ENCODE results near the gene CABLES1.
A peak's percentile ranks its signal among the peaks of the same experiment; 100 is the strongest.

CABLES1 gene

GRCh38 chr18:23209031-23209430 lies 73.7 kb downstream of the CABLES1 start:
- H3K9ac ChIP-seq (ENCODE audit: low read depth, low read length, poor library complexity): no peak overlapping the region
- peaks cover 0 to 4% of the 10 kb centered on the region in 2 donors for H3K36me3 ChIP-seq (replicated peaks in 1 of 2; ENCODE audit: control insufficient read depth in 2 of 2, insufficient read depth in 2 of 2, low read length in 2 of 2)
- H3K14ac ChIP-seq (ENCODE audit: low read length): no peak overlapping the region
- H3K9me3 ChIP-seq (replicated peaks in 1 of 2; ENCODE audit: control insufficient read depth in 2 of 2, insufficient read depth in 1 of 2, low read depth in 1 of 2, low read length in 2 of 2): peaks cover 4 to 15% of the 10 kb centered on the region in 2 donors
- no peak overlapping the region for H2AK5ac ChIP-seq (ENCODE audit: low read depth, low read length)
- H2AFZ ChIP-seq (ENCODE audit: low read length): no peak overlapping the region
- no peaks in the 10 kb centered on the region for H3K4me1 ChIP-seq (ENCODE audit: control insufficient read depth in 2 of 2, insufficient read depth in 1 of 2, low read depth in 1 of 2, low read length in 2 of 2)
- no peak overlapping the region for H3K4me2 ChIP-seq (ENCODE audit: insufficient read depth, low read length, poor library complexity, severe bottlenecking)
- no peak overlapping the region for H2BK12ac ChIP-seq (ENCODE audit: low read length)
- H3K18ac ChIP-seq (ENCODE audit: low read length): no peak overlapping the region
- H3K4ac ChIP-seq (ENCODE audit: low read length): no peak overlapping the region
- H3K23ac ChIP-seq (ENCODE audit: low read depth, low read length, poor library complexity): no peak overlapping the region
- no peak overlapping the region for H3K4me3 ChIP-seq (ENCODE audit: low read length in 2 of 2)
- no peak overlapping the region for H2BK120ac ChIP-seq (ENCODE audit: low read depth, low read length)
- no peak overlapping the region for H2BK5ac ChIP-seq (ENCODE audit: low read length)
- no peaks in the 10 kb centered on the region for H3K27me3 ChIP-seq (ENCODE audit: control insufficient read depth in 3 of 3, insufficient read depth in 3 of 3, low read depth in 1 of 3, low read length in 3 of 3)
- DNase-seq (ENCODE audit: low spot score): no peak
- no CpG with 5 or more reads among the region's 3 CpGs for WGBS, 2 donors (ENCODE audit: extremely low coverage in 2 of 2, insufficient read length in 2 of 2, insufficient replicate concordance in 1 of 2)
- H3K27ac ChIP-seq (replicated peaks; ENCODE audit: low read length): no peak overlapping the region
- H4K8ac ChIP-seq (ENCODE audit: low read depth, low read length): no peak overlapping the region
- H4K91ac ChIP-seq (ENCODE audit: low read depth, low read length, poor library complexity): no peak overlapping the region
- H3K79me1 ChIP-seq (ENCODE audit: low read depth, low read length): no peaks in the 10 kb centered on the region
- H2BK15ac ChIP-seq (ENCODE audit: low read length): no peak overlapping the region

- WGBS, 2 donors (ENCODE audit: extremely low coverage in 2 of 2, insufficient read length in 2 of 2, insufficient replicate concordance in 1 of 2): no CpG with 5 or more reads among the region's 7 CpGs
- H3K4me3 ChIP-seq (ENCODE audit: low read length in 2 of 2): no peak overlapping the region
- H3K4me1 ChIP-seq (ENCODE audit: control insufficient read depth in 2 of 2, insufficient read depth in 1 of 2, low read depth in 1 of 2, low read length in 2 of 2): no peaks in the 10 kb centered on the region
- peaks cover 0 to 10% of the 10 kb centered on the region in 2 donors for H3K36me3 ChIP-seq (replicated peaks in 1 of 2; ENCODE audit: control insufficient read depth in 2 of 2, insufficient read depth in 2 of 2, low read length in 2 of 2)
- DNase-seq (ENCODE audit: low spot score): no peak
- peaks cover 4 to 8% of the 10 kb centered on the region in 2 donors for H3K9me3 ChIP-seq (replicated peaks in 1 of 2; ENCODE audit: control insufficient read depth in 2 of 2, insufficient read depth in 1 of 2, low read depth in 1 of 2, low read length in 2 of 2)
- H2AFZ ChIP-seq (ENCODE audit: low read length): no peak overlapping the region
- H2BK120ac ChIP-seq (ENCODE audit: low read depth, low read length): no peak overlapping the region
- no peak overlapping the region for H4K91ac ChIP-seq (ENCODE audit: low read depth, low read length, poor library complexity)
- H3K23ac ChIP-seq (ENCODE audit: low read depth, low read length, poor library complexity): no peak overlapping the region
- no peak overlapping the region for H3K27ac ChIP-seq (replicated peaks; ENCODE audit: low read length)
- no peak overlapping the region for H4K8ac ChIP-seq (ENCODE audit: low read depth, low read length)
- no peaks in the 10 kb centered on the region for H3K27me3 ChIP-seq (ENCODE audit: control insufficient read depth in 3 of 3, insufficient read depth in 3 of 3, low read depth in 1 of 3, low read length in 3 of 3)
- H2BK5ac ChIP-seq (ENCODE audit: low read length): no peak overlapping the region
- H3K9ac ChIP-seq (ENCODE audit: low read depth, low read length, poor library complexity): no peak overlapping the region
- H2BK15ac ChIP-seq (ENCODE audit: low read length): no peak overlapping the region
- no peak overlapping the region for H3K14ac ChIP-seq (ENCODE audit: low read length)
- no peak overlapping the region for H2AK5ac ChIP-seq (ENCODE audit: low read depth, low read length)
- no peak overlapping the region for H3K4ac ChIP-seq (ENCODE audit: low read length)
- H2BK12ac ChIP-seq (ENCODE audit: low read length): no peak overlapping the region
- H3K18ac ChIP-seq (ENCODE audit: low read length): no peak overlapping the region
- no peaks in the 10 kb centered on the region for H3K79me1 ChIP-seq (ENCODE audit: low read depth, low read length)
- H3K4me2 ChIP-seq (ENCODE audit: insufficient read depth, low read length, poor library complexity, severe bottlenecking): no peak overlapping the region
Observed at GRCh38 chr18:23209796-23210195, 74.5 kb downstream of the CABLES1 start.

- H3K4me3 ChIP-seq (ENCODE audit: low read length in 2 of 2): no peak overlapping the region
- H2AFZ ChIP-seq (ENCODE audit: low read length): no peak overlapping the region
- H2BK120ac ChIP-seq (ENCODE audit: low read depth, low read length): no peak overlapping the region
- no CpG with 5 or more reads among the region's 7 CpGs for WGBS, 2 donors (ENCODE audit: extremely low coverage in 2 of 2, insufficient read length in 2 of 2, insufficient replicate concordance in 1 of 2)
- H3K36me3 ChIP-seq (replicated peaks in 1 of 2; ENCODE audit: control insufficient read depth in 2 of 2, insufficient read depth in 2 of 2, low read length in 2 of 2): peaks cover 0 to 13% of the 10 kb centered on the region in 2 donors
- H3K4me2 ChIP-seq (ENCODE audit: insufficient read depth, low read length, poor library complexity, severe bottlenecking): no peak overlapping the region
- H3K9me3 ChIP-seq (replicated peaks in 1 of 2; ENCODE audit: control insufficient read depth in 2 of 2, insufficient read depth in 1 of 2, low read depth in 1 of 2, low read length in 2 of 2): peaks cover 4 to 8% of the 10 kb centered on the region in 2 donors
- H3K27me3 ChIP-seq (ENCODE audit: control insufficient read depth in 3 of 3, insufficient read depth in 3 of 3, low read depth in 1 of 3, low read length in 3 of 3): no peaks in the 10 kb centered on the region
- H3K23ac ChIP-seq (ENCODE audit: low read depth, low read length, poor library complexity): no peak overlapping the region
- peaks cover 0 to 3% of the 10 kb centered on the region in 2 donors for H3K4me1 ChIP-seq (ENCODE audit: control insufficient read depth in 2 of 2, insufficient read depth in 1 of 2, low read depth in 1 of 2, low read length in 2 of 2)
- no peak overlapping the region for H4K91ac ChIP-seq (ENCODE audit: low read depth, low read length, poor library complexity)
- H3K4ac ChIP-seq (ENCODE audit: low read length): no peak overlapping the region
- DNase-seq (ENCODE audit: low spot score): no peak
- H3K9ac ChIP-seq (ENCODE audit: low read depth, low read length, poor library complexity): no peak overlapping the region
- no peak overlapping the region for H3K27ac ChIP-seq (replicated peaks; ENCODE audit: low read length)
- H2BK5ac ChIP-seq (ENCODE audit: low read length): no peak overlapping the region
- no peak overlapping the region for H2BK12ac ChIP-seq (ENCODE audit: low read length)
- H3K18ac ChIP-seq (ENCODE audit: low read length): no peak overlapping the region
- no peak overlapping the region for H3K14ac ChIP-seq (ENCODE audit: low read length)
- no peak overlapping the region for H2BK15ac ChIP-seq (ENCODE audit: low read length)
- H3K79me1 ChIP-seq (ENCODE audit: low read depth, low read length): no peaks in the 10 kb centered on the region
- H2AK5ac ChIP-seq (ENCODE audit: low read depth, low read length): no peak overlapping the region
- H4K8ac ChIP-seq (ENCODE audit: low read depth, low read length): no peak overlapping the region
Observed at GRCh38 chr18:23210526-23210925, 75.2 kb downstream of the CABLES1 start.

- Histone ChIP-seq H3K9me3 (replicated peaks in 1 of 2; ENCODE audit: control insufficient read depth in 2 of 2, insufficient read depth in 1 of 2, low read depth in 1 of 2, low read length in 2 of 2) (peaks cover 4 to 8% of the 10 kb centered on the region in 2 donors), H2BK120ac (ENCODE audit: low read depth, low read length) (no peak overlapping the region), H2AK5ac (ENCODE audit: low read depth, low read length) (no peak overlapping the region), H4K8ac (ENCODE audit: low read depth, low read length) (no peak overlapping the region), H3K4me2 (ENCODE audit: insufficient read depth, low read length, poor library complexity, severe bottlenecking) (no peak overlapping the region), H3K4me3 (ENCODE audit: low read length in 2 of 2) (no peak overlapping the region), H3K23ac (ENCODE audit: low read depth, low read length, poor library complexity) (no peak overlapping the region), H3K4ac (ENCODE audit: low read length) (no peak overlapping the region), H3K36me3 (replicated peaks in 1 of 2; ENCODE audit: control insufficient read depth in 2 of 2, insufficient read depth in 2 of 2, low read length in 2 of 2) (peaks cover 0 to 13% of the 10 kb centered on the region in 2 donors), H3K9ac (ENCODE audit: low read depth, low read length, poor library complexity) (no peak overlapping the region), H3K18ac (ENCODE audit: low read length) (peak overlapping the region; percentile 41), H3K79me1 (ENCODE audit: low read depth, low read length) (no peaks in the 10 kb centered on the region), H3K27ac (replicated peaks; ENCODE audit: low read length) (no peak overlapping the region), H2AFZ (ENCODE audit: low read length) (no peak overlapping the region), H4K91ac (ENCODE audit: low read depth, low read length, poor library complexity) (no peak overlapping the region), H3K27me3 (ENCODE audit: control insufficient read depth in 3 of 3, insufficient read depth in 3 of 3, low read depth in 1 of 3, low read length in 3 of 3) (no peaks in the 10 kb centered on the region), H3K4me1 (ENCODE audit: control insufficient read depth in 2 of 2, insufficient read depth in 1 of 2, low read depth in 1 of 2, low read length in 2 of 2) (peaks cover 0 to 3% of the 10 kb centered on the region in 2 donors), H2BK5ac (ENCODE audit: low read length) (no peak overlapping the region), H2BK12ac (ENCODE audit: low read length) (no peak overlapping the region), H2BK15ac (ENCODE audit: low read length) (no peak overlapping the region), H3K14ac (ENCODE audit: low read length) (no peak overlapping the region)
- WGBS, 2 donors (ENCODE audit: extremely low coverage in 2 of 2, insufficient read length in 2 of 2, insufficient replicate concordance in 1 of 2): no CpG with 5 or more reads among the region's 3 CpGs
- no peak for DNase-seq (ENCODE audit: low spot score)
Observed at GRCh38 chr18:23211146-23211545, 75.9 kb downstream of the CABLES1 start.

Measured in neuronal stem cell (in vitro differentiated cells).